ENCODE measurements around the gene EEIG2.

- no peak for TF ChIP-seq NFIC (IDR thresholded peaks at IDR 0.05)
- TF ChIP-seq TAF1 (IDR thresholded peaks at IDR 0.05; ENCODE audit: low read depth), result no peak
- no peak for TF ChIP-seq YY1 (IDR thresholded peaks at IDR 0.05; ENCODE audit: low read depth)
- TF ChIP-seq REST (IDR thresholded peaks at IDR 0.05; ENCODE audit: low read depth), result no peak
- TF ChIP-seq CREB1 (IDR thresholded peaks at IDR 0.05; ENCODE audit: low read depth), result no peak
- TF ChIP-seq RAD21 (IDR thresholded peaks at IDR 0.05; ENCODE audit: low read depth), result no peak
- no peak for TF ChIP-seq EP300 (IDR thresholded peaks at IDR 0.05; ENCODE audit: borderline replicate concordance)
- TF ChIP-seq EGR1 (IDR thresholded peaks at IDR 0.05), result no peak
These were observed 48.1 kb upstream of the EEIG2 start for GRCh38 chr1:108511764-108512163.
